ENCODE results near the gene DIP2C. TPM values are rescaled to one million over a fixed set of nuclear protein-coding genes. Genes with fewer than 3 reads are reported as not detected.

DIP2C gene
- total RNA-seq, 1 donor from 2014 or later: 10.1 TPM

DNA sequence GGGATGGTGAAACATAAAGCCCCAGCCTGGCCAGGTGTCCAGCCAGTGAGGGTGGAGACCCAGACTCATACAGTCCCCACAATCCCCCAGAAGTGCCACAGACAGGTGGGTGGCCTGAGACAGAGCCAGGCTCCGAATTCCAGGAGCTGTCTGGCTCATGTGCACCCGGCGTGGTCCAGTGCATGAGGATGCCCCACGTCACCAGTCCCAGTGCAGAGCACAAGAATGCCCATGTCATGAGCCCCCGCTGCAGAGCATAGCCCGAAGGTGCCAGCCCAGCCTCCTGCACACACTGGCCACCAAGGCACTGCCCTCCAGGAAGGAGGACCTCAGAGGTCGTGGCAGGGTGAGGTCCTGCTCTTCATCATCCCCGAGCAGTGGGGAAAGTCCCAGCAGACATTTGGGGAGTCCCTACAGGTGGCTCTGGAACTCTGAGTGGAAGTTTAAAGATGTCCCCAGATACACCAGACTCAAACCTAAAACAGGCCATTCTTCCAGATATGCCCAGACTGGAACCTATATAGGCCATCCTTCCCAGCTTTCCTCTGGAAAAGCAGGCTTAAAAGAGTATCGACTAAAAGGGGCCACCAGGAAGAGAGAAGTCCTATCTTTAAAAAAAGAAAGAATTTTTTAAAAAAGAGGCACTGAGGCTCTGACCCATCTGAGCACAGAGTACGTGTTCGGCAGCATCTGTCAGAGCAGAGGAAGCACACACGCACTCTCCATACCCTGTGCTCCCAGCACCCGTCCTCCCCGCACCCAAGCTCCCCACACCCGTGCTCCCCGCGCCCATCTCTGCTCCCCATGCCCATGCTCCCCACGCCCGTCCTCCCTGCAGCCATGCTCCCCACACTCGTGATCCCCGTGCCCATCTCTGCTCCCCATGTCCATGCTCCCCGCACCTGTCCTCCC, 11.5 kb downstream of the DIP2C start:
- TF ChIP-seq EZH2 (IDR thresholded peaks at IDR 0.05) (no peak), EZH2phosphoT487 (IDR thresholded peaks at IDR 0.05) (no peak)
- TF ChIP-seq, protein P1, sequence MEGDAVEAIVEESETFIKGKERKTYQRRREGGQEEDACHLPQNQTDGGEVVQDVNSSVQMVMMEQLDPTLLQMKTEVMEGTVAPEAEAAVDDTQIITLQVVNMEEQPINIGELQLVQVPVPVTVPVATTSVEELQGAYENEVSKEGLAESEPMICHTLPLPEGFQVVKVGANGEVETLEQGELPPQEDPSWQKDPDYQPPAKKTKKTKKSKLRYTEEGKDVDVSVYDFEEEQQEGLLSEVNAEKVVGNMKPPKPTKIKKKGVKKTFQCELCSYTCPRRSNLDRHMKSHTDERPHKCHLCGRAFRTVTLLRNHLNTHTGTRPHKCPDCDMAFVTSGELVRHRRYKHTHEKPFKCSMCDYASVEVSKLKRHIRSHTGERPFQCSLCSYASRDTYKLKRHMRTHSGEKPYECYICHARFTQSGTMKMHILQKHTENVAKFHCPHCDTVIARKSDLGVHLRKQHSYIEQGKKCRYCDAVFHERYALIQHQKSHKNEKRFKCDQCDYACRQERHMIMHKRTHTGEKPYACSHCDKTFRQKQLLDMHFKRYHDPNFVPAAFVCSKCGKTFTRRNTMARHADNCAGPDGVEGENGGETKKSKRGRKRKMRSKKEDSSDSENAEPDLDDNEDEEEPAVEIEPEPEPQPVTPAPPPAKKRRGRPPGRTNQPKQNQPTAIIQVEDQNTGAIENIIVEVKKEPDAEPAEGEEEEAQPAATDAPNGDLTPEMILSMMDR (IDR thresholded peaks at IDR 0.05): no peak
- Histone ChIP-seq H4K20me1 (ENCODE audit: low read depth) (peaks cover 76% of the 10 kb centered on the region), H2AFZ (replicated peaks) (no peak overlapping the region), H3K27ac (no peak overlapping the region), H3F3A (ENCODE audit: low read depth) (no peaks in the 10 kb centered on the region), H3K4me3 (no peak overlapping the region), H3K9me3 (ENCODE audit: low read depth) (no peaks in the 10 kb centered on the region), H3K4me1 (no peaks in the 10 kb centered on the region), H3K4me2 (no peak overlapping the region), H3K36me3 (no peaks in the 10 kb centered on the region), H3K79me2 (ENCODE audit: low read depth) (peaks cover 87% of the 10 kb centered on the region), H3K27me3 (no peaks in the 10 kb centered on the region), H3K9ac (no peak overlapping the region)
- Mint-ChIP-seq H3K4me3 (no peak overlapping the region), H3K9me3 (peaks cover 29% of the 10 kb centered on the region), H3K27me3 (ENCODE audit: insufficient read depth, low read depth) (peaks cover 4% of the 10 kb centered on the region), H3K4me1 (peaks cover 8% of the 10 kb centered on the region), H3K36me3 (peaks cover 11% of the 10 kb centered on the region), H3K27ac (no peak overlapping the region)
- no peak for DNase-seq (ENCODE audit: low spot score)

DNA sequence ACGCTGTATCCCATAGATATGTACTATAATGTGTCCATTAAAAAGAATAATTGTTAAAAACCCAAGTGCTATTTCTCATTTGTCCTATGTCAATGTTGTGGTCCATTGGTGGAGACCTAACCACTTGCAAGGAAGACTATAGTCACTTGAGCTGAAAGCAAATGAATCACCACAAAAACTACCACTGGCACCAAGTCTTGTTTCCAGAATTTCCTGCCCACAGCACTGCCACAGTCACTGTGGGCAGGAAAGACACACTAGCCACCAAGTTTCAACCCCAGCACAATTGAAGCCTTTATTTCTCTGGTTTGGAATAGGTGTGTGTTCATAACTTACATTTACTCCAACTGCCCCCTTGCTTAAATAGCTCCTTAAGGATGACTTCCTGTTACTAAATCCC, 12.4 kb downstream of the DIP2C start:
- Histone ChIP-seq H3F3A (ENCODE audit: low read depth) (no peaks in the 10 kb centered on the region), H3K27ac (no peak overlapping the region), H2AFZ (replicated peaks) (no peak overlapping the region), H3K4me3 (no peak overlapping the region), H4K20me1 (ENCODE audit: low read depth) (peaks cover 77% of the 10 kb centered on the region), H3K4me1 (no peaks in the 10 kb centered on the region), H3K9me3 (ENCODE audit: low read depth) (no peaks in the 10 kb centered on the region), H3K9ac (no peak overlapping the region), H3K36me3 (no peaks in the 10 kb centered on the region), H3K4me2 (no peak overlapping the region), H3K27me3 (no peaks in the 10 kb centered on the region), H3K79me2 (ENCODE audit: low read depth) (peaks cover 87% of the 10 kb centered on the region)
- H3K9me3 Mint-ChIP-seq: peaks cover 30% of the 10 kb centered on the region
- no peak for DNase-seq (ENCODE audit: low spot score)
- peaks cover 8% of the 10 kb centered on the region for H3K36me3 Mint-ChIP-seq
- H3K27ac Mint-ChIP-seq: no peak overlapping the region
- H3K27me3 Mint-ChIP-seq (ENCODE audit: insufficient read depth, low read depth): peaks cover 4% of the 10 kb centered on the region
- TF ChIP-seq EZH2 (IDR thresholded peaks at IDR 0.05): no peak
- no peak for TF ChIP-seq EZH2phosphoT487 (IDR thresholded peaks at IDR 0.05)
- TF ChIP-seq, protein P1 (IDR thresholded peaks at IDR 0.05): no peak
- H3K4me3 Mint-ChIP-seq: no peak overlapping the region
- H3K4me1 Mint-ChIP-seq: peaks cover 8% of the 10 kb centered on the region

DNA sequence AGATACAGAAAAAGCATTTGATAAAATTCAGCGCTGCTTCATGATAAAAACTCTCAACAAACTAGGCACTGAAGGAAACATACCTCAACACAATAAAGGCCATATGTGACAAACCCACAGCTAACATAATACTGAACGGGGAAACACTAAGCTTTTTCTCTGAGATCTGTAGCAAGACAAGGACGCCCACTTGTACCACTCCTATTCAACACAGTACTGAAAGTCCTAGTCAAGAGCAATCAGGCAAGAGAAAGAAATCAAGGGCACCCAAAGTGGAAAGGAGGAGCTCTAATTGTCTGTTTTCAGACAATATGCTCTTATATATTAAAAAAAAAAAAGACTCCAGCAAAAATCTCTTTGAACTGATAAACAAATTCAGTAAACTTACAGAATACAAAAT, 13.3 kb downstream of the DIP2C start:
- TF ChIP-seq EZH2phosphoT487 (IDR thresholded peaks at IDR 0.05): no peak
- TF ChIP-seq EZH2 (IDR thresholded peaks at IDR 0.05): no peak
- TF ChIP-seq, protein P1 (IDR thresholded peaks at IDR 0.05): no peak
- no peak overlapping the region for H3K4me3 Mint-ChIP-seq
- Histone ChIP-seq H3K27me3 (no peaks in the 10 kb centered on the region), H3K9me3 (ENCODE audit: low read depth) (no peaks in the 10 kb centered on the region), H3K4me3 (no peak overlapping the region), H3K27ac (no peak overlapping the region), H3F3A (ENCODE audit: low read depth) (no peaks in the 10 kb centered on the region), H2AFZ (replicated peaks) (no peak overlapping the region), H3K9ac (no peak overlapping the region), H3K36me3 (no peaks in the 10 kb centered on the region), H3K4me2 (no peak overlapping the region), H4K20me1 (ENCODE audit: low read depth) (peaks cover 74% of the 10 kb centered on the region), H3K79me2 (ENCODE audit: low read depth) (peaks cover 81% of the 10 kb centered on the region), H3K4me1 (no peaks in the 10 kb centered on the region)
- H3K36me3 Mint-ChIP-seq: peaks cover 8% of the 10 kb centered on the region
- peaks cover 8% of the 10 kb centered on the region for H3K4me1 Mint-ChIP-seq
- H3K27ac Mint-ChIP-seq: no peak overlapping the region
- DNase-seq (ENCODE audit: low spot score): no peak
- H3K9me3 Mint-ChIP-seq: peaks cover 33% of the 10 kb centered on the region
- peaks cover 4% of the 10 kb centered on the region for H3K27me3 Mint-ChIP-seq (ENCODE audit: insufficient read depth, low read depth)

Measured in neural progenitor cell (in vitro differentiated cells).